A549 (cell line): ENCODE measurements around the gene EFNB2.

Experiments
- BCL3 ChIP-seq: fragments of >200 bp; sonication (Bioruptor Twin); formaldehyde crosslinking; IDR thresholded peaks from 3 replicates; pipeline ENCODE4 v1.6.1; 2016
- CTCF ChIP-seq: fragments of >200 bp; sonication (Bioruptor Twin); formaldehyde crosslinking; IDR thresholded peaks from 3 replicates; pipeline ENCODE4 v1.5.1; 2016
- HDAC2 ChIP-seq: fragments of 200-600 bp; sonication (generic); IDR thresholded peaks from 2 replicates; pipeline ENCODE4 v1.6.1; 2016
- HOXB13 ChIP-seq: fragments of 250-450 bp; sonication (Bioruptor Pico); IDR thresholded peaks from 2 replicates; pipeline ENCODE4 v1.5.0; 2020; ENCODE audit warnings: low read depth, mild to moderate bottlenecking, moderate library complexity
- MAFK ChIP-seq: fragments of 450-650 bp; IDR thresholded peaks from 2 replicates; pipeline ENCODE4 v1.6.1; 2014; ENCODE audit not compliant: partially characterized antibody
- MAX ChIP-seq: IDR thresholded peaks from 2 replicates; pipeline ENCODE4 v1.6.1; 2012
- POLR2A ChIP-seq: IDR thresholded peaks from 2 replicates; pipeline ENCODE4 v1.6.1; 2012; ENCODE audit warnings: mild to moderate bottlenecking, low read length
- RAD21 ChIP-seq, 2 experiments: fragments of >200 bp in 1 of 2; sonication (Bioruptor Twin) in 1 of 2; formaldehyde crosslinking in 1 of 2; IDR thresholded peaks in 1 of 2; conservative IDR thresholded peaks in 1 of 2; 2 replicates in 1 of 2; 3 replicates in 1 of 2; pipeline ENCODE4 v1.6.1; 2012 to 2018; ENCODE audit warnings: inconsistent platforms in 1 of 2
- RARB ChIP-seq: fragments of 250-450 bp; sonication (Bioruptor Pico); IDR thresholded peaks from 2 replicates; pipeline ENCODE4 v1.8.0; 2021; ENCODE audit warnings: mild to moderate bottlenecking, moderate library complexity
- RFX5 ChIP-seq: fragments of 450-650 bp; IDR thresholded peaks from 2 replicates; pipeline ENCODE4 v1.7.1; 2014; ENCODE audit warnings: antibody characterized with exemption, mild to moderate bottlenecking, moderate library complexity
- RNF2 ChIP-seq: fragments of 200-600 bp; sonication (generic); IDR thresholded peaks from 2 replicates; pipeline ENCODE4 v1.6.1; 2016; ENCODE audit warnings: low read depth, mild to moderate bottlenecking, antibody characterized with exemption, moderate library complexity, borderline replicate concordance
- SMC3 ChIP-seq: fragments of >200 bp; sonication (Bioruptor Twin); formaldehyde crosslinking; IDR thresholded peaks from 3 replicates; pipeline ENCODE4 v1.6.1; 2018; ENCODE audit warnings: inconsistent platforms

GRCh38 chr13:106466691-106467426 lies 68.6 kb downstream of the EFNB2 start:
- TF ChIP-seq POLR2A (no peak), CTCF (no peak), RARB (CRISPR knock-in tag) (no peak), RFX5 (no peak), HDAC2 (no peak), MAX (no peak), RNF2 (no peak), HOXB13 (no peak), SMC3 (no peak), MAFK (no peak), RAD21 (conservative IDR thresholded peaks at IDR 0.05 in 1 of 2, IDR thresholded peaks at IDR 0.05 in 1 of 2) (no peak), BCL3 (no peak)
